Measurements from ENCODE around the gene HCRTR2.
"Not testable (repeated sequence)": the region's sequence is repeated elsewhere in the genome, so short reads cannot be mapped to it uniquely, and the experiment has no call there.

Gene HCRTR2

GRCh38 chr6:55290736-55291135, 116.4 kb downstream of the HCRTR2 start:
- Histone ChIP-seq H3K36me3 (ENCODE audit: insufficient read depth, low read depth, low read length) (no peaks in the 10 kb centered on the region), H3K27ac (ENCODE audit: low read length) (no peak overlapping the region), H3K4me1 (ENCODE audit: insufficient read depth, low read length) (no peaks in the 10 kb centered on the region), H3K27me3 (ENCODE audit: insufficient read depth, low read length) (no peaks in the 10 kb centered on the region), H3K9me3 (ENCODE audit: insufficient read depth, low read depth, low read length) (no peaks in the 10 kb centered on the region), H3K4me3 (ENCODE audit: low read length) (no peak overlapping the region), H3K9ac (ENCODE audit: low read depth, low read length) (no peak overlapping the region)

- Histone ChIP-seq H3K4me1 (ENCODE audit: insufficient read depth, low read length) (no peaks in the 10 kb centered on the region), H3K4me3 (ENCODE audit: low read length) (no peak overlapping the region), H3K36me3 (ENCODE audit: insufficient read depth, low read depth, low read length) (no peaks in the 10 kb centered on the region), H3K9me3 (ENCODE audit: insufficient read depth, low read depth, low read length) (no peaks in the 10 kb centered on the region), H3K9ac (ENCODE audit: low read depth, low read length) (no peak overlapping the region), H3K27ac (ENCODE audit: low read length) (no peak overlapping the region), H3K27me3 (ENCODE audit: insufficient read depth, low read length) (no peaks in the 10 kb centered on the region)
Observed at GRCh38 chr6:55293116-55293515, 118.8 kb downstream of the HCRTR2 start.

DNA sequence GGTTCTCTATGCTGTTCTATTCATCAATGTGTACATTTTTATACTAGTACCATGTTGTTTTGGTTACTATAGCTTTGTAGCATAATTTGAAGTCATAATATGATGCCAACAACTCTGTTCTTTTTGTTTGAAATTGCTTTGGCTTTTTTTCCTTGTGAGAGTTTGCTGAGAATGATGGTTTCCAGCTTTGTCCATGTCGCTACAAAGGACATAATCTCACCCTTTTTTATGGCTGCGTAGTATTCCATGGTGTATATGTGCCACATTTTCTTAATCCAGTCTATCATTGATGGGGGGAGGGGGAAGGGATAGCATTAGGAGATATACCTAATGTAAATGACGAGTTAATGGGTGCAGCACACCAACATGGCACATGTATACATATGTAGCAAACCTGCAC, 122.9 kb downstream of the HCRTR2 start:
- not testable (repeated sequence) for H3K9ac ChIP-seq (ENCODE audit: low read depth, low read length); H3K27me3 ChIP-seq (ENCODE audit: insufficient read depth, low read length); H3K4me1 ChIP-seq (ENCODE audit: insufficient read depth, low read length); H3K27ac ChIP-seq (ENCODE audit: low read length); H3K9me3 ChIP-seq (ENCODE audit: insufficient read depth, low read depth, low read length); H3K4me3 ChIP-seq (ENCODE audit: low read length); H3K36me3 ChIP-seq (ENCODE audit: insufficient read depth, low read depth, low read length)

- Histone ChIP-seq H3K4me1 (ENCODE audit: insufficient read depth, low read length) (no peaks in the 10 kb centered on the region), H3K4me3 (ENCODE audit: low read length) (no peak overlapping the region), H3K9ac (ENCODE audit: low read depth, low read length) (no peak overlapping the region), H3K36me3 (ENCODE audit: insufficient read depth, low read depth, low read length) (no peaks in the 10 kb centered on the region), H3K27ac (ENCODE audit: low read length) (no peak overlapping the region), H3K27me3 (ENCODE audit: insufficient read depth, low read length) (no peaks in the 10 kb centered on the region), H3K9me3 (ENCODE audit: insufficient read depth, low read depth, low read length) (no peaks in the 10 kb centered on the region)
Observed at GRCh38 chr6:55299286-55299985, 125.1 kb downstream of the HCRTR2 start.

- Histone ChIP-seq H3K27ac (ENCODE audit: low read length) (no peak overlapping the region), H3K36me3 (ENCODE audit: insufficient read depth, low read depth, low read length) (no peaks in the 10 kb centered on the region), H3K4me1 (ENCODE audit: insufficient read depth, low read length) (no peaks in the 10 kb centered on the region), H3K9me3 (ENCODE audit: insufficient read depth, low read depth, low read length) (no peaks in the 10 kb centered on the region), H3K27me3 (ENCODE audit: insufficient read depth, low read length) (no peaks in the 10 kb centered on the region), H3K4me3 (ENCODE audit: low read length) (no peak overlapping the region), H3K9ac (ENCODE audit: low read depth, low read length) (no peak overlapping the region)
Observed at GRCh38 chr6:55304747-55305146, 130.4 kb downstream of the HCRTR2 start.

DNA sequence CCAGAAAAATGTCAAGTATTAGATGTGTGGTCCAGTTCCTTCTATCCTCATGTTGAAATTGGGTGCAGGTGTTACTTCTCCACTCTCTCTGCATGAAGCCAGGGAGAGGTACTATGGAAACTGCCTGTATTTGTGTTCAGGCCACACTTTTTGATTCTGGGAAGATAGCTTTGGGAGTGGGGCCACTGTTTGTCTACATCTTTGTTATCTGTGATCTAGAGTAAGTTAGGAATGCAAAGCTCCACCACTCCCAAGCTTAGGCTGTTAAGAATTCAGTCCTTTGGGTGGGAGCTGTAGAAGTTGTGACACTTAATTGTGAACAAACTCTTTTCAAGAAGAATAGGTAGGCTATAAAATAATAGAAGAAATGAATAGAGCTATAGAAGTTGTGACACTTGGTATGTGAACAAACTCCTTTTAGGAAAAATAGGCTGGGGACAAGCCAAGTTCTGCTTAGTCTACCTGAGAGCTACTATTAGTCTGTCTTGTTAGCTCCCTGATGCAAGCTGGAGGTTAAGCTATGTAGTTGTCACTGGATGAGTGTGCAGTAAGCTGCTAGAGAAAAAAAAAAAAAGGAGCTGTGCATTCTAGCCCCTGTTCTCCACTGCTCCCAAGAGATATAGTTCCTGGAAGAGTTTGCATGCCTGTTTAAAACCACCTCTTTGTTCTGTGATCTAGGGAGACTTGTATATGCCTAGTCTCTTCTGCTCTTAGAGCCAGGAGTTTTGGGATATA, 145.8 kb downstream of the HCRTR2 start:
- Histone ChIP-seq H3K9me3 (ENCODE audit: insufficient read depth, low read depth, low read length) (no peaks in the 10 kb centered on the region), H3K27ac (ENCODE audit: low read length) (no peak overlapping the region), H3K4me1 (ENCODE audit: insufficient read depth, low read length) (no peaks in the 10 kb centered on the region), H3K36me3 (ENCODE audit: insufficient read depth, low read depth, low read length) (no peaks in the 10 kb centered on the region), H3K9ac (ENCODE audit: low read depth, low read length) (no peak overlapping the region), H3K27me3 (ENCODE audit: insufficient read depth, low read length) (no peaks in the 10 kb centered on the region), H3K4me3 (ENCODE audit: low read length) (no peak overlapping the region)

DNA sequence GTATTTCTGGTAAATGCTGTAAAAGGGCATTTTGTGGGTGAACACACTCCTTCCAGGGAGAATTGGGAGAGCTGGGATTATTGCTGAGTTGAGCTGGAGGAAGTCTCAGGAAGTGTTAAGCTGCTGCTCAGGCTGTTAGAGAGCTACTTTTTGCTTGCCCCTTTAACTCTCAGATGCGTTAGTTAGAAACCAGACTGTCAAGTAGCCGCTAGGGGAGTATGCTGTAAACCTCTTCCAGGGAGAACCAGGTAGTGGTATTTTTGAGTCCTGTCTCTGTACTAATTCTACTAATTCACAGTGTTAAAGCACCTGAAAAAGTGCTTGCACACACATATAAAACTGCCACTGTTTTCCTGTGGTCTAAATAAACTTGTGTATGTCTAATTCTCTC, 146.4 kb downstream of the HCRTR2 start:
- Histone ChIP-seq H3K4me3 (ENCODE audit: low read length) (no peak overlapping the region), H3K36me3 (ENCODE audit: insufficient read depth, low read depth, low read length) (no peaks in the 10 kb centered on the region), H3K27me3 (ENCODE audit: insufficient read depth, low read length) (no peaks in the 10 kb centered on the region), H3K4me1 (ENCODE audit: insufficient read depth, low read length) (no peaks in the 10 kb centered on the region), H3K9me3 (ENCODE audit: insufficient read depth, low read depth, low read length) (no peaks in the 10 kb centered on the region), H3K27ac (ENCODE audit: low read length) (no peak overlapping the region), H3K9ac (ENCODE audit: low read depth, low read length) (no peak overlapping the region)

DNA sequence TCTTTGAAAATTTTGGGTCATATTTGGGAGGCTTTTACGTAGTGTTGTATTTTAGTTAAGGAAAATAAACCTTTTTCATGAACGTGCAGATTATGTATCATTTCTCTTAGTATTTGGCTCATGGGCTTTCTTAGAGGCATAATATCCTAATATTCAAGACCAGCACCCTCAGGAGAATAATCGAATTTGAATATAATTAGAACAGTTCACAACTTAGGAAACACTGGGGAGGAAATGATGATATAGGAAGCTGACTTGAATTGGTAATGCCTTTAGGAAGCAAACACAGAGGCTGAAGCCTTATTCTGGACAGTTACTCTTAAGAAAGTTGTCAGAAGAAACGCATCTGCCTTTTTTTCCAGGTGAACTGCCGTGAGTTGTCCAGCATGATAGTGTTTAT, 152.9 kb downstream of the HCRTR2 start, which contains the start of gene GFRAL:
Gene GFRAL, plus strand, starts transcription at position 301 of the 400 bp plus-strand sequence. Its CDS starts 86 bp downstream, at position 387.
- Histone ChIP-seq H3K4me1 (ENCODE audit: insufficient read depth, low read length) (no peaks in the 10 kb centered on the region), H3K9ac (ENCODE audit: low read depth, low read length) (no peak within 1 kb of the TSS), H3K4me3 (ENCODE audit: low read length) (no peak within 1 kb of the TSS), H3K9me3 (ENCODE audit: insufficient read depth, low read depth, low read length) (no peaks in the 10 kb centered on the region), H3K36me3 (ENCODE audit: insufficient read depth, low read depth, low read length) (no peaks in the 10 kb centered on the region), H3K27ac (ENCODE audit: low read length) (no peak within 1 kb of the TSS), H3K27me3 (ENCODE audit: insufficient read depth, low read length) (no peaks in the 10 kb centered on the region)
